GM13977 (cell line): ENCODE measurements around the gene ATXN7L1.

Experiments
- DNase-seq: peaks from one replicate; pipeline ENCODE4 v3.0.0; 2012; ENCODE audit warnings: low spot score
- CTCF ChIP-seq: IDR thresholded peaks from 2 replicates; pipeline ENCODE4 v1.5.1; 2012; ENCODE audit warnings: mild to moderate bottlenecking, control low read depth; ENCODE audit not compliant: insufficient read depth; ENCODE audit errors: extremely low read depth, missing control alignments
- in situ Hi-C: fragments of 300-500 bp; cut with MboI; formaldehyde crosslinking; loops from one replicate; pipeline ENCODE4 v1.12.0; 2022; ENCODE audit warnings: low sequenced_read_pairs, low pct_unique_long_range_greater_than_20kb, mixed read lengths, inconsistent platforms; ENCODE audit not compliant: unreplicated experiment

Gene ATXN7L1

GRCh38 chr7:105876091-105876963 lies at the start of gene ATXN7L1:
Gene ATXN7L1 (minus strand): TSS chr7:105876599. CDS start chr7:105876558, 41 bp downstream.
- peak; percentile 73 for TF ChIP-seq CTCF
- in situ Hi-C loops: no loop called here
- DNase-seq: peak; percentile 91

- TF ChIP-seq CTCF: no peak
- no peak for DNase-seq
- in situ Hi-C loops: no loop called here
Observed at GRCh38 chr7:105926131-105926530, 49.7 kb upstream of the ATXN7L1 start.

- in situ Hi-C loops: no loop called here
Observed at GRCh38 chr7:105924945-105925344, 48.5 kb upstream of the ATXN7L1 start.

GRCh38 chr7:105920766-105921165 lies 44.4 kb upstream of the ATXN7L1 start:
- TF ChIP-seq CTCF: no peak
- in situ Hi-C loops: no loop called here
- no peak for DNase-seq

More at GRCh38 chr7:105924945-105925344, 48.5 kb upstream of the ATXN7L1 start:
- peak; percentile 15 for DNase-seq
- TF ChIP-seq CTCF: no peak

- TF ChIP-seq CTCF: no peak
- no peak for DNase-seq
- in situ Hi-C loops: no loop called here
Observed at GRCh38 chr7:105917659-105918058, 41.3 kb upstream of the ATXN7L1 start.

- no peak for DNase-seq
- no peak for TF ChIP-seq CTCF
- in situ Hi-C loops: no loop called here
Observed at GRCh38 chr7:105916603-105917002, 40.2 kb upstream of the ATXN7L1 start.

GRCh38 chr7:105913947-105914346 lies 37.5 kb upstream of the ATXN7L1 start:
- in situ Hi-C loops: no loop called here

More at GRCh38 chr7:105913947-105914346, 37.5 kb upstream of the ATXN7L1 start:
- no peak for TF ChIP-seq CTCF
- no peak for DNase-seq
